Activated naive CD4-positive, alpha-beta T cell (primary cell): ENCODE results near the gene PARD3.
"Not testable (repeated sequence)": the region's sequence is repeated elsewhere in the genome, so short reads cannot be mapped to it uniquely, and the experiment has no call there.

Experiments used
- DNase-seq, 4 experiments: peaks; one replicate each; lab custom pipeline; 2025; lab: John Stamatoyannopoulos, UW

PARD3 gene

DNA sequence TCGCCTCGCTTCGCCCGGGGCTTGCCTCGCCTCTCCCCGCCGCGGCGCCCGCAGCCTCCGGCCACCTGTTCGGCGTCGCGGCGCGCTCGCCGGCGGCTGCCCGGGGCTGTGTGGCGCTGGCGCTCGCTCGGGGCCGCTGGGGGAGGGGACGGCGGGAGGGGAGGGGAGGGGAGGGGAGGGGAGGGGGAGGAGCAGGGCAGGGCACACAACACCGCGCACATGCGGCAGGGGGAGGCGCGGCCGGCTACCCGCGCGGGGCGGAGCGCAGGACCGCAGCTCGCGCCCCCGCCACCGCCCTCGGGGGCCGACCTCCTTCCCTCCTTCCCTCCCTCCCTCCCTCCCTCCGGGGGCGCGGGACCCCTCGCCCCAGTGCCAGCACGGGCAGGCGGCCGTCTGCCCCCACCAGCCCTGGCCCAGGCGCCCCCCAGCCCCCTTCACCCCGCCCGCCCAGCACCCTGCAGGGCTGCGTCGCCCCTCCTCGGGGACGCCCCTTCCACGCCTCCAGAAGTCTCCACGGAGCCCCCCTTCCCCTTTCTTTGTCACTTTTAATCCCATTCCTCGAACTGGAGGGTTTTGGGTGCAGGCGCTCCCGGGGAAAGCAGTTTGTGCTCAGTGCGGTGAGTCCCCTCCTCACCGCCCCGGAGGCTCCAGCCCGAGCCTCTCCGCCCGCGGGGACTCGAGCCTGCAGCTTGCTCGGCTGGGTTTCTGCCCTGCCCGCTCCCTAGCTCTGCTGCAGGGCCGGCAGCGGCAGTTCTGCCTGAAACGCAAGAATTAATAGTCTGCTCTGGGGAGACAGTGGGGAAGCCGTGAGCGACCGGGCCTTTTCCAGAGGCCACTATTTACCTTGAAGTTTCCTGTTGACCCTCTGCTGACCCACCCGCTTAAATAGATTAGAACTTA, at the start of gene PARD3:
TSS of gene PARD3 (minus strand) at position 112 of the 900 bp plus-strand sequence. CDS start 301 bp downstream, outside the sequence.
- DNase-seq, result no peak

DNA sequence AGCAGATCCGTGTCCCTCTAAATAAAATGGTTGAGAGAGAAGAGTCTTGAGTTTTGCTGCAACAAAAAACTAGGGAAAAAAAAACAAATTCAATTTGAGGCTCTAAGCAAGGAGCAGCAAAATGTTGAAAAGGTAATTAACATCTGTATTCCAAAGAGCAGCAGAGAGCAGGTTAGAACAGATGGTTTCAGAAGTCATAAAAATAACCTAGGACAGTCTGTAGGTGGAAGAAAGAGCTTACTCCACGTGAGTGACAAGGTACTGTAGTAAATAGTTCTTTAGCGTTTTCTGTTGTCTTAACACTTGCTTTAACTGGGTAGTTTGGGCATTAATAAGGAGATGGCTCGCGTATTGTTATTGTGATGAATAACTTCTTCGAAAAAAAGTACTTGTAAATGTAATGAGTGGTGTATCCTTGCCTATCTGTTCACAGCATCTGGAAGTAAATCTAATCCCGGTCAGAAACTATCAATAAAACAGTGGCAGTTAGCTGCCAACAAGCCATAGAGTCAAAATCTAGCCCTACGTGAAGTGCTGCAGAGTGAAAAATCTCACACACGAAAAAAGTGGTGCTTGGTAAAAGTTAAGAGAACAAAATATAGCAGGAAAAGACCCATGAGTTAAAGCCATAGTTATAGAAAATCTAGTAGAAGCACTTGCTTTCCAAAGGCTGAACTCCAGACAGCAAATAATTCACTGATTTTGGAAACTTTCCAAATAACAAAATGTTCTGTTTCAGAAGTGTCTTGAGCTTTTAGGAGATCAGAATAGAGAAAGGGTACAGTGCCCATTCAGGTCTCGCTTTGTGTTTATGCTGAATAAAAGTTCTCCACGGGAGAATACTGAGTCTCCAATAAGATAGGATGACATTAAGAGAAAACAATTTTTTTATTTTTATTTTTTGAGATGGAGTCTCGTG, 49.3 kb upstream of the PARD3 start:
- no peak for DNase-seq

DNA sequence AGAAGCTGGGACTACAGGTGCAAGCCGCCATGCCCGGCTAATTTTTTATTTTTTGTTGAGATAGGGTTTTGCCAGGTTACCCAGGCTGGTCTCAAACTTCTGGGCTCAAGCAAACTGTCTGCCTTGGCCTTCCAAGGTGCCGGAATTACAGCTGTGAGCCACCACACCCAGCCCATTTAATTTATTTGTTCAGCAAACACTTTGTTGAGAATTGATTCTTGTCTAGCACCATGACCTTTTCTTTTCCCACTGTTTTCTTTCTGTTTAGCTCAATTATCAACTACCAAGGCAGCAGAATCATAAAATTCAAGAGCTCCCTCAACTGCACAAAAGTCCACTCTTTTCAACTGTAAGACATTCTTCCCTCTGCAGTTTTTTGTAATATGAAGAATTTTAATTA, 47.8 kb upstream of the PARD3 start:
- DNase-seq, result no peak

DNA sequence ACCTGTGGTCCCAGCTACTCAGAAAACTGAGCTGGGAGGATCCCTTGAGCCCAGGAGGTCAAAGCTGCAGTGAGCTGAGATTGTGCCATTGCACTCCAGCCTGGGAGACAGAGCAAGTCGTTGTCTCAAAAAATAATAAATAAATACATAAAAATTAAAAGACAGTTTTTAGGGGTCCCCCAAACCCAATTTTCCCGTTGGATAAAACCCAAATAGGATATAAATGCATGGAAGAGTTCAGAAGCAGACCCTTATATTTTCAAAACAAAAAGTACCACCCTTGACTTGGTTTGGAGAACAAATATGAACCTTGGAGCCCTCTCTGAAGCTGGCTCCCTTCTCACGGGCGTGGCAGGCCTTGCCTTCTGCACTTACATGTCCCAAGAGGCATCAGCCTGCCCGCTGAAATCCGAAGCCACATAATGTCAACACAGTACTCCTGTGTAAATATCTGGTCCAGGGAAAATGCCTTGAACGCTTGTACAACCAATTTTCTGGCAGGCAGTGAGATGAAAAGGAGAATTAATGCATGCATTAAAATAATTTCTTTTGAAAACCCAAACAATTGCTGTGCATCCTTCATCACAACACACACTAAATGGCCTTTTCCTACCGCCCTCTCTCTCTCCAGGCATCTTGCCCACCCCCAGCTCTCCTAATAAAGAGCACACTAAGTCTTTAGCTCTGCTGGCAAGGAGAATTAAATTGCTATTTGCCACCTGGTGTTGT, 46.4 kb upstream of the PARD3 start:
- DNase-seq, result no peak

DNA sequence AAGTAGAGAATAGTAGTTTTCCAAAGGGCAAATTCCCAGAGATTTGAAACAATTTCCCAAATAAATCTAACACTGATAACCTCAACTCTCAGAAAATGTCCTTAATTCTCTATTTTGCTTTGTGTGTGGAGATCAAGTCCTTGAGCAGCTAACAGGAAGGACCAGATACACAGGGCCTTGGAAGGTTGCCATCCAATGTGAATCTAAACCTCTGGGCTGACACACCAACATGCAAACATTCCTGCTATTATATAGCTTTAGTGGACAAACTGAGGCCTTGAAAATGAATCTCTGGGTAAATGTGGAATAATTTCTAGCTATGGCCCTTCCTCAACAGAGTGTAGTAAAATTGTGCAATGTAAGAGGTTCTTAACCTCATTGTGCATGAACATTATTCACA, 44.1 kb upstream of the PARD3 start:
- no peak for DNase-seq

DNA sequence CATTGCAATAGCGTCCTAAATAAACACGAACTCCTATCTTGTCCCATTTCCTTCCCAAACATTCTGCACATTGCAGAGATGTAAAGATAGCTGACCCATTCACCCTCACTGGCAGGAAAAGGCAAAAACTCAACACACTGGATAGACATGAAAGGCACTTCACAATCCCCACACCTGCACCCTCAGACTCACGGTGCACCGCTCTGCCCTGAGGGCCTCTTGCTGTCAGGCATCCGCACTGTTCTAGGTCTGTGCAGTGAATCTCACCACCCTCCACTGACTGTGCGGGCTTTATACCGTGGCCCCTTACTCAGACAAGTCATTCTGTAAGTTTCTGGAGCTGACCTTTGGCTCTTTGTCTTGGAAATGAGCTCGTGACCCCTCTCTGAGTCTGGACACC, 42.9 kb upstream of the PARD3 start:
- no peak for DNase-seq

DNA sequence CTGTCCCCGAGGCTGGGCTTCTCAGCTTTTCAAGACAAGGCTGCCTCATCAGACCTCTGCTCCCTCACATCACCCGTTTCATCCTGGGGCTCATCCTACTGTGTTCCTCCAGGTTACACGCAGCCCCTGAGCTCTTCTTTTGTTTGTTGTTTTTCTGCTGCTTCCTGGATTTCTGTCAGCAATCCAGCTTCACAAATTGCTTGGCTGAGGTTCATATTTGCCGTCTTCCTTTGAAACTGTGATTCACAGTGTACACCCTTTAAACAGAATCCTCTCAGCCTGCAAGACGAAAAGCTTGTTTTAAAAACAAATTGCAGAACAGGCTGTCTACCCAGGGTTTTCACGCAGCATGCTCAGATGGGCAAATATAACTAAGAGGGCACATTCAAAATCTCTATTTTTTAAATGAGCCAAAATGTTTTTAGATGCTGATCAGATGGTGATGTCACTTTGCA, 39.1 kb upstream of the PARD3 start:
- no peak for DNase-seq

DNA sequence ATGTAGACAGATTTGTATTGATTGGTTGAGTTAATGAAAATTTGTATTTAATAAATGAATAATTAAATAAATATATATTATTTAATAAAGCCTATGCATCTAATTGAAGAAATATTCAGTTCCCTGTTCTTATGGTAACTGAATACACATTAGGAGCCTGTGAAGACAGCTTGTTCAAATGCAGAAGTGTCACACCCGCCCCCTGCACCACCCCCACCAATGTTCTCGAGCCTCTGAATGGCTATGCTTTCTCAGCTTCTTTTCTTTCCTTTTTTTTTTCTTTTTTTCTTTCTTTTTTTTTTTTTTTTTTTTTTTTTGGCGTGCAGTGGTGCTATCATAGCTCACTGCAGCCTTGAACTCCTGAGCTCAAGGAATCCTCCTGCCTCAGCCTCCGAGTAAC, 38.3 kb upstream of the PARD3 start:
- DNase-seq, result no peak

DNA sequence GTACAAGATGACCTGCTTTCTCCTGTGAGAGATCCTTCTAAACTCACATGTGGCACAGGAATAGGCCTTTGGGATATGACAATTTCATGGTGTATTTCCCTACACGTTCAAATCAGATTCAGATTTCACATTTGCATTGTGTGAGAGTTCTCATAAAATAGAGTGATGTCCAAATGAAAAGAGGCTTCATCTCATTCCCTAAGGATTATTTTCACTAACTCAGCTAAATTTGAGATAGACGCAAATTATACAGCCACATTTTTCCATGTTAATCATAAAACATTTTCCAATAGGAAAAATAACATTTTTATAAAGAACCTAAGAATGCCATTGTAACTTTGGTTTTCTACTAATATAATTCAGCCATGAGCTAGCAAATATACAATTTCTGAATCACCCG, 35.5 kb upstream of the PARD3 start:
- no peak for DNase-seq

DNA sequence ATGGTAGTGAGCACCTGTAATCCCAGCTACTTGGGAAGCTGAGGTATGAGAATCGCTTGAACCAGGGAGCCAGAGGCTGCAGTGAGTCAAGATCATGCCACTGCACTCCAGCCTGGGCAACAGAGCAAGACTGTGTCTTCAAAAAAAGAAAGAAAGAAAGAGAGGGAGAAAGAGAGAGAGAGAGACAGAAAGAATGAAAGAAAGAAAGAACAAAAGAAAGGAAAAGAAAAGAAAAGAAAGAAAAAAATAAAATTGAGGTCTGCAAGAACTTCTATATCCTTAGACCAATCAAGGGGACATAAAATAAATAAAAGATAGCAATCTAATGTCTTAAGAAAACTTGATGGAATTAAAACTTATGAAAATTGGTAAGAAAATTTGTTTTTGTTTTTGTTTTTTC, 34.9 kb upstream of the PARD3 start:
- no peak for DNase-seq

DNA sequence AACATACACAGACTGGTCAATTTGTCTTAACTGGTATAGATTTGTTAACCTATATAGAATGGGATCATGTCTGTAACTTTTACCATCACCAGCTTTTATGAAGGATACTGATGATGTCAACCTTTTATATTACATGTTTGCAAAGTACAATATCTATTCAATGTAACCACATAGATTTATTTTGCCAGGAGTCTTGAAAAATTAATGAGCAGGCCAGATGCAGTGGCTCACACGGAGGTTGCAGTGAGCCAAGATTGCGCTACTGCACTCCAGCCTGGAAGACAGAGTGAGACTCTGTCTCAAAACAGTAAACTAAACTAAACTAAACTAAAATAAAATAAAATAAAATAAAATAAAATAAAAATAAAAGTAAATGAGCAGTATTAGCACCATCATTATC, 30.0 kb upstream of the PARD3 start:
- DNase-seq, result no peak

DNA sequence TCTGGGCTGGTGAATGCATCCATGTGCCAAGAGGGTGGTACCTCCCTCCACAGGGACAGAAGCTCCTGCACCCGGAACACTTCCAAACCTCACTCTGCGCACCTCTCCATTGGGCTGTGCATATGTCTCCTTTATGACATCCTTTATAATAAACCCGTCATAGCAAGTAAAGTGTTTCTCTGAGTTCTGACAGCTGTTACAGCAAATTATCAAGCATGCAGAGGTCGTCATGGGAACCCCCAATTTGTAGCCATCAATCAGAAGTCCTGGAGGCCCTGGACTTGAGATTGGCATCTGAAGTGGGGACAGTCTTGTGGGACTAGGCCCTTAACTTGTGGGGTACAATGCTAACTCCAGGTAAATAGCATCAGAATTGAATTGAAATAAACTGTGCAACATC, 29.4 kb upstream of the PARD3 start:
- no peak for DNase-seq

DNA sequence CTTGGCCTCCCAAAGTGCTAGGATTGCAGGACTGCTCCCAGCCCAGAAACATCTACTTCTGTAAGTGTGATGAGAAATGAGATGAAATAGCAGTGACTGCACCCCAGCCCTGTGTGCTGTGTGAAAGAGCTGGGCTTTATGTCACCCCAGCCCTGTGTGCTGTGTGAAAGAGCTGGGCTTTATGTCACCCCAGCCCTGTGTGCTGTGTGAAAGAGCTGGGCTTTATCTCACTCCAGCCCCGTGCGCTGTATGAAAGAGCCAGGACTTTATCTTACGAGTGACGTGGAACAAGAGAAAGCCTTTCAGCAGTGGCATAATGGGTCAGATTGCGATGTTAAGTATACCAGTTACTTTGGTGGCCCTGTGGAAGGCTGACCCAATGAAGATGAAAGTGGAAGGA, 28.4 kb upstream of the PARD3 start:
- DNase-seq, result not testable (repeated sequence)

DNA sequence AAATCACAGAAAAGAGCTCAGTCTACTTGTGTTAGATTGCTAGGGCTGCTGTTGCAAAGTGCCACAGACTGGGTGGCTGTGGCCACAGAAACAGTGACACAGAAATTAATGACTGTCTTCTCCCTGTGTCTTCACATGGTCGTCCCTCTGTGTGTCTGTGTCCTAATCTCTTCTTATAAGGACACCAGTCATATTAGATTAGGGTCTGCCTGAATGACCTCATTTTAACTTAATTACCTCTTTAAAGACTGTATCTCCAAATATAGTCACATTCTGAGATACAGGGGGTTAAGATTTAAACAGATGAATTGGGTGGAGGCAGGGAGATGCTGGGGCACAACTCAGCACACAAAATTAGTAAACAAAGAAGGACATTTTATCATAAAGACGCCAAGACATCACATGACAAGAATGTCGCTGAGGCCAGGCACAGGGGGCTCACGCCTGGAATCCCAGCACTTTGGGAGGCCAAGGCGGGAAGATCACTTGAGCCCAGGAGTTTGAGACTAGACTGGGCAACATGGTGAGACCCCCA, 23.3 kb upstream of the PARD3 start:
- no peak for DNase-seq

DNA sequence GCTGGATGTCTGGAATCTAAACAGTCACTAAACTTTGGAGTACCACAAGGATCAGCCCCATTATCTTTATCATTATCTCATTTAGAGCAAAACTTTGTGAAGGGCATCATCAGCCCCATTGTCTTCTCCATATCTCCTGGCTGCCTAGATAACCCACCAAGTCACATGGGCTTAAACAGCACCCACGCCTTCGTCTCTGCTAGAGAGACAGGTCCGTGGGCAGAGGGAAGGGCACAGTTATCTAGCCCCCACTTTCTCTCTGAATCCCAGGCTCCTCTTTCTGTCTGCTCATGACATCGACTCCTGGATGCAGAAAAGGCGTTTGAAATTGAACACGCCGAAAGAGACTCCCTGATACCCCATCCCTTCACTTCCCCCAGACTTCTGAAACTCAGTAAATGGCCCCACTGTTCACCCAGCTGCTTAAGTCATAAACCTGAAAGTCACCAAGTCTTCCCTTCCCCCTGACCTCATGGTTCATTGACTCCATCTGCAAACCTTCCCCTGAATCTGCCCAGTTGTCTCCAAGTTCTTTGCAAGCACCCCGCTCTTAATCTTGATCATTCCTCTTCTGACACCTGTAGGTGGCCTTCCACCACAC, 20.9 kb upstream of the PARD3 start:
- DNase-seq, result no peak

DNA sequence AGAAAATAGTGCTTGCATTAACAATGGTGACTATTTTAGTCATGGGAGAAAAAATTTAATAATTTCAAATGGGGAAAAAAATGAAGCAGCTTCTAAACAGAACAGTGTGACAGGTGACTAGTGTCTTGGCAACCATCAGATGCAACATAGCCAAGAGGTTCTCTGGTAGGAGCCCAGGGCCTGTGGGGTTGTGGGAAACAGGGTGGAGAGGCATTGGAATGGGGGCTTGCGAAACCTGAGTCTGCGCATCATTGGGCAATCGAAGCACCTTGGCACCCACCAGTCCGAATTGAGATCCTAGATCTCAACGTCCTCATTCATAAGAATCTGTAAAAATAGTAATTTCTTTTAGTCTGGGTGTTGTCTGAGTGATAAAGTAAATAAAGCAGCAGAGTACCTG, 19.2 kb upstream of the PARD3 start:
- no peak for DNase-seq

DNA sequence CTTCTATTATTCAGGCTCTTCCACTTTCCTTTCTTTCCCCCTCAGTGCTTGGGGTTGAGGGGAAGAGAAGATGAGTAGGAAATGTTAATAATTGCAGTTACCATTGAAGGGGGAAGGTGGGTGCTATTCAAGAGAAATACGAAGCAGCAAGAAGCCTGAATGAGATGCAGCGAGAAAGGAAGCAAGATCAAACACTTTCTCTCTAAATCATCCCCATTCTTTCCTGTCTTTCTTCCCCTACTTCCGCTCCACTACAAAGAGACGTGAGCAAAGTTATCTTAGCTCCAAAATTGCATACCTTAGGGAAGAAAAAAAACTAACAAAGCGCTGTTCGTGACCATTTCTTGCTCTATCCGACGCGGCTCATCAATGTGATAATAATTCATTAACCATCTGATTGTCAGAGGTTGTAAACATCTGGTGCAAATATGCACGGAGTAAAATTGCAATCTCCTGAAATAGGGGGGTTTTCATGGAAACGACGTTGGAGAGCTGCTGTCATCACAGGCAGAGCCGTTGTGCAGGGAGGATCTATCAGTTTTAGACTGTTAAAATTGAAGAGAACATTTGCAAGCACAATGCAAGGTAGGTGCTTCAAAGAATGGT, 15.2 kb upstream of the PARD3 start:
- DNase-seq, result no peak

DNA sequence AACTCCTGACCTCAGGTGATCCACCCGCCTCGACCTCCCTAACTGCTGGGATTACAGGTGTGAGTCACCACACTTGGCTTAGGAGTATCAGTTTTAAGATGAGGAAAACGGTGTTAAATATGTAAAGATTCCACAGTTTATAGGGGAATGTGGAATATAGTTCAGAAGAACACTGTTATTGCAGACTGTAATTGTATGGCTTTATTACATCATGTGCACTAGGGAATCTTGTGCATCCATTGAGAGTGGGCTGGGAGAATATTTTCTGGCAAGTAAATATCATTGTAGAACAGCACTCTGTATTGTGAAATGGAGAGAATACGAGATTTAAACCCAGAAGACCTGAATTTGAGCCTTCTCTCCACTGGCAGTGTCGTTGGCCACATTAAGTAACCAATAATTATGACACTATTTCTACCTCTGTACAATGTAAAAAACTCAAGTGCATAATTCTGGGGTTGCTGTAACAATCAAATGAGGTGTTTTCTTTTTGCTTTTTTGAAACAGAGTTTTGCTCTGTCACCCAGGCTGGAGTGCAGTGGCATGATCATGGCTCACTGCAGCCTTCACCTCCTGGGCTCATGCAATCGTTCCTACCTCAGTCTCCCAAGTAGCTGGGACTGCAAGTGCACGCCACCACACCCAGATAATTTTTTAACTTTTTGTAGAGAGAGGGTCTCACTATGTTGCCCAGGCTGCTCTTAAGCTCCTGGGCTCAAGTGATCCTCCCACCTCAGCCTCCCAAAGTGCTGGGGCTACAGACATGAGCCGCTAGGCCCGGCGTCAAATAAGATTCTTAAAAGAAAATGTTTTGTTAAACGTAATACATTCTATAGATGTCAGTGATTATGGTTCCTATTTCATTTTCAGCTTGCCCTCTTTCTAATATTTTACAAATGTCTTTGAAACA, 12.0 kb upstream of the PARD3 start:
- DNase-seq, result no peak

DNA sequence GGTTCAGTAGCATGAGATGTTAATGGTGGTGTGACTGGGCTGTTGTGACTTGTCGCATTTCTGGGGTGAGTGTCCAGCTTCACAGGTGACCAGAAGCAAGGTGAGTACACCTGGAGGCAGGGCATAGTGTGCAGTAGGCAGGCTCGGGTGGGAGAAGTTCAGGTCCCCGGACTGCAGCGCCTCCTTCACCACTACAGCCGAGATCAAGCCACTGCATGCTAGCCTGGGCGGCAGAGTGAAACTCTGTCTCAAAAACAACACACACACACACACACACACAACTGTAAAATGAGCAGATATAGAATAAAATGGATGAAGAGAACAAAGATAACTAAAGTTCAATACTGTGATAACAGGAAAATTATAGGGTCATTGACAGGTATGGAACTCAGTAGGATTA, 11.1 kb upstream of the PARD3 start:
- no peak for DNase-seq

DNA sequence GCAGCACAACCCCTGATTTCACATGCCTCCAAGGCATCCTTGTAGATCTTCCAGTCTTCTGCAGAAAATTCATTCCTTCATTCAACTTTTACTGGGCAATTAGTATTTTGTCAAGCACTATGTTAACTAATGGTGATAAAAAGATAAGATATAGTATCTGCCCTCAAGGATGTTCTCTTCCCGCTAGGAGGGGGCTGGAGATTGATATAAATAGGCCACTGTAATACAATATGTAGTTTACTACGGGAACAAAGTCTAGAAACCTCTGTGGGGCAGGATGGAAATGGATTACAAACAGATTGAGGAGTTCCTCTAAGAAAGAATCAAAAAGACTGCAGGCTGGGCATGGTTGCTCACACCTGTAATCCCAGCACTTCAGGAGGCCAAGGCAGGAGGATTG, 10.3 kb upstream of the PARD3 start:
- DNase-seq, result no peak
